HG03520 (cell line): Measurements from ENCODE around the gene CTSF.
"Not testable (repeated sequence)": the region's sequence is repeated elsewhere in the genome, so short reads cannot be mapped to it uniquely, and the experiment has no call there.

ENCODE experiments used
- ATAC-seq: cut with Tn5 transposase; IDR thresholded peaks from one replicate; pipeline ENCODE4 v1.9.1; 2021; ENCODE audit warnings: mild to moderate bottlenecking, moderate library complexity; ENCODE audit not compliant: unreplicated experiment

Gene CTSF

DNA sequence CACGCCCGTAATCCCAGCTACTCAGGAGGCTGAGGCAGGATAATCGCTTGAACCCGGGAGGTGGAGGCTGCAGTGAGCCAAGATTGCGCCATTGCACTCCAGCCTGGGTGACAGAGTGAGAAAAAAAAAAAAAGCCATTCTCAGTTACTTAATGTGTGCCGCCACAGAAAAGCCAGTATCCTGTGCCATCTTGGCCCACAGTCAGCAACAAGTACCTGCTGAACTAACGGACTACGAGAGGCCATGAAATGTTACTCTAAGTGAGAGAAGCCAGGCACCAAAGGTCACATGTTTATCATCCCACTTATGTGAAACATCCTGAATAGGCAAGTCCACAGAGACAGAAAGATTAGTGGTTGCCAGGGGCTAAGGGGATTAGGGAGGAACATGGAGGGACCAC lies 27.8 kb downstream of the CTSF start:
- ATAC-seq: not testable (repeated sequence)

DNA sequence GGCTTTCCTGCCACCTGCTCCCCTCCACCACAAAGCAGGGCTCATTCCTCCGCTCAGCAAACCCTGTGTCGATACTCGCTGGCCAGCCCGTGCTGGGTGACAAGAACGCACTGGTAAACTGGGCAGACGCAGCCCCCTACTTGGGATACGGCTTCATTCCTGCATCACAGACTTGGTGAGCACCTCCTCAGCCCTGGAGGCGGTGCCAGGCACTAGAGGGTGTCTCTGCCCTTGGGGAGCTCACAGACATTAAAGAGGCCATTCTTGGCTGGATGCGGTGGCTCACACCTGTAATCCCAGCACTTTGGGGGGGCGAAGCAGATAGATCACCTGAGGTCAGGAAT lies 28.6 kb downstream of the CTSF start:
- no peak for ATAC-seq

DNA sequence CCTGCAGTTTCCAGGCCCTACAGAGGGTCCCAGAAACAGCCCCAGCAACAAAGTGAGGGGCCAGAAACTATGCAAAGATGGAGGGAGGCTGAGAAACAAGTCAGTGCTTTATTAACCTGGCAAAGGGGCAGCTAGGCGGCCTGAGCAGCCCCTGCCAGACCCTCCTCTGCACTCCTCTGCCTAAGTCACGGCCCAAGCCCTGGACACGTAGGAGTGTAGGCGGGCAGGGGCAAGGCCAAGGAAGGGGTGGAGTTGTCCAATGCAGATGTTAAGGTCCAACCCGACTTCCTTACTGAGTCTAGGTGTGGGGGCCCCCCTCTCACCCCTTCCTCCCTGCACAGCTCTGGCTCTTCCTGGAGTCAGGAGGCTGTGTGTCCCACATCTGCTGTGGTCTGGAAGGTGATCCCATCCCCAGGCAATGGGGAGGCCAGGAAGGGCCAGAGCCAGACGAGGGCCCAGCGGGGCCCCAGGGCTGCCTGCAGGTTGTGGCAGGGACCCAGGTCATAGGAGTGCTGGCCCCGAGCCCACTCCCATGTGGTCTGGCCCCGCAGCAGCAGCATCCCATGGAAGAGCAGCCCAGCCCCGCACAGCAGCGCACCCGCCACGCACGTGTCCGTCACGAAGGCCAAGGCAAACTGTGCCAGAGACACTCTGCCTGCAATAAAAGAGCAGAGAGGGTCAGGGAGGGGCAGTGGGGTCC lies 29.1 kb downstream of the CTSF start:
- no peak for ATAC-seq

DNA sequence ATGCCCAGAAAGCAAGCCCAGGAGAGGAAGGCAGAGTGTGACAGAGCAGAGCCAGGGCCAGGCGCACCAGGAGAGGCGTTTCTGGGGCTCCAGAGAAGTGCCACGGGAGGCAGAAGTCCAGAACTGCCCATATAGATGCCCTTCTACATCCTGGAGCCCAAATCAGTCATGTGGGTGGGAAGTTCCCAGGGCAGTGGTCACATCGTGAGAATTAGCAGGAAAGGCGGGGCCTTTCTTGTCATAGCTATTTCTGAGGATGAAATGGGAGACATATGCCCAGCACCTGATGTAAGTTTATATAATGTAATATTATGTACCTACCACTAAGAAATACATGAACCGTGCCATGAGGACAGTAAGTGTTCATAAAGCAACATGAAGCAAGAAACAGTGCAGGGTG lies 35.6 kb downstream of the CTSF start:
- ATAC-seq: no peak

DNA sequence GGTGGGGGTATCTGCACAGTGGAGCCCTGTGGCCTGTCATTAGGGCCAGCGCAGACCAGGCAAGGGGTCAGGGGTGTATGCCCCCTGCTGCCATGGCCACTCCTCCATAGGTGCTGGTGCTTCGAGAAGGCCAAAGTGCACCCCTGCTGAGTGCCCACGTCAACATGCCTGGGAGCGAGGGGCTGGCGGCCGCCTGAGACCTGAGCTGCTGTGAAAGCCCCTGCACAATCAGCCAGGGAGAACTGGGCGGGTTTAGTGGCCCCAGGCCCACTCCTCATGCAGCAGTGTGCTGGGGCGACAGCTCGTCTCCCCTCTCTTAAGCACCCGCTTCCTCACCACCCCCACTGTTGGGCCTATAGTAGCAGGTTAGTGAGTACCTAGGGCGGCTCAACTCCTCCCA lies 36.6 kb downstream of the CTSF start:
- ATAC-seq: no peak

DNA sequence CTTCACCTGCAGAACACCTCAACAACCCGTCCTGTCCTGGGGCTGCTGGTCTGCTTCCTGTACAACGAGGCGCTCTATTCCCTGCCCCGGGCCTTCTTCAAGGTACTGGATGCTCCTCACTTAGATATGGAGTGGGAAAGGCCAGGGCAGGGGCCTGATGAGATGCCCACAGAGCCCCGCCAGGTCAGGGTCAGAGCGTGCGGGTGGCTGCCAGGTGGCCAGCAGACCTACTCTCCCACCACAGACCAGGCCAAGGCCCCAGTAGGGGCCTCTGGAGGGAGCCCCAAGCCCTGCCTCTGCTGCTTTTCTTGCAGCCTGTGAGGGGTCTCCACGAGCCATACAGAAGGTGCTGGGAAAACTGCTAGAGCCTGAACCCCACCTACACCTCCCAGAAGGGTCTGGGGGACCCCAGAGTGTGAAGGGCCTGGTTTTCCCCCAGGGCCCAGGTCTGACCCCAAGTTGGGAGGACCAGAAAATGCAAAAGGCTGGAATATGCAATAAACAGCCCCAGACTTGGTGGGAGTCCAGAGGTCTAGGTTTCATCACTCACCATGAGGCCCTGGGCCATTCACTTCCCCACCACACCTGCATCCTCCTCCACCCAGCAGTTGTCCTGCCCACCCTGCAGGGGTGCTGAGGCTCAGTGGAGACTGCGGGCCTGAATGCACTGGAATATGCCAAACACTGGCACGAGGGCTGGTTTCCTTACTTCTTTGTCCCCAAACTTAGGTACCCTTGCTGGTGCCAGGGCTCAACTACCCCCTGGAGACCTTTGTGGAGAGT lies 37.3 kb downstream of the CTSF start:
- ATAC-seq: no peak

DNA sequence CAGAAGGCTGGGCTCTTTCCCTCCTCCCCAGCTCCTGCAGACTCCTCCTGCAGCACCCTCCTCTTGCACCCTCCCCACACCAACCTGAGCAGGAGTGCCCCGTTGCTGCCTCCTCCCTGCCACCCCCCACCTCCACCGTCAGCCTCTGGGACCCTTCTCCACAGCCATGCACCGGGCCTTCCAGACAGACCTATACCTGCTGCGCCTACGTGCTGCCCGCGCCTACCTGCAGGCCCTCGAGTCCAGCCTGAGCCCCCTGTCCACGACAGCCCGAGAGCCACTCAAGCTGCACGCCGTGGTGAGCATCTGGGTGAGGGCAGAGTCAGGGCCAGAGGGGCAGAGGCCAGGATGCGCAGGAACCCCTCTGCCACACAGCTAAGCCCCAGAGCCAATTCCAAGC lies 38.8 kb downstream of the CTSF start:
- ATAC-seq: no peak

DNA sequence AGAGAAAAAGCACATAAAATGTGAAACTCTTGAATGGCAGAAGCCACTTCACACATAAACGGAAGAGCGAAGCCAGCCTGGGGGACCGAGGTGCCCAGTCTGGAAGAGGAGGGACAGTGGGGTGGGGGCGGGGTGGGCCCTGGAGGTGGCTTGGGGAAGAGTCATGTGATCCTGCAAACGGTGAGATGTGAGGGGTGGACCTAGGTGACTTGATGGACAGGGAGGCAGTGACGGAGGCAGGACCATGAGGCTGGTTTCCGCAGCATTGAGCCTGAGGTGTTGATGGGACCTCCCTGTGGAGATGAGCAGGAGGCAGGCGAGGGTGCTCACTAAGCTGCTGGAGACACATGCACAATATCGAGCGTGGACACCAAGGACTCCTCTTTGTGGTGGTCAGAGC lies 39.3 kb downstream of the CTSF start:
- no peak for ATAC-seq

DNA sequence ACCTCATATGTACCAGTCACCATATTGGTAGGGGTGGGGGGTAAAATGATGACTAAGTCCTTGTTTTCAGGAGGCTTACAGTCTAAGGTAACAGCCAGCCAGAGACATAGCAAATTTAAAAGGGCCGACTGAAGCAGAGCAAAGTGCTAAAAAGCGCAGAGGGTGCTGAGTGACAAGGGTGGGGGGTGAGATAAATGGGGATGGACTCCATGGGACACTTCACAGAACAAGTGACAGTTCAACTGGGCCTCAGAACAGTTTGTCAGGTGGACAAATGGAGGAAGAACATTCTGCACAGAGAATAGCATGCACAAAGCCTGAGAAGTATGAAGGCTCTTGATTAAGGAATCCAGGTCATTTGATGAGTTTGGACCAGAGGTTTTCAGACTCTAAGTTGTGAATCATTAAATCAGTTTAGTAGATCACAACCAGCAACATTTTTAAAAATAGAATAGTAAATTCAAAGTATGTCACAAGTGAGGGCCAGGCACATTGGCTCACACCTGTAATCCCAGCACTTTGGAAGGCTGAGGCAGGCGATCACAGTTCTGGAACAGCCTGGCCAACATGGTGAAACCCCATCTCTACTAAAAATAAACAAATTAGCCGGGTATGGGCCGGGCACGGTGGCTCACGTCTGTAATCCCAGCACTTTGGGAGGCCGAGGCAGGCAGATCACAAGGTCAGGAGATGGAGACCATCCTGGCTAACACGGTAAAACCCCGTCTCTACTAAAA lies 43.9 kb downstream of the CTSF start:
- ATAC-seq: no peak

DNA sequence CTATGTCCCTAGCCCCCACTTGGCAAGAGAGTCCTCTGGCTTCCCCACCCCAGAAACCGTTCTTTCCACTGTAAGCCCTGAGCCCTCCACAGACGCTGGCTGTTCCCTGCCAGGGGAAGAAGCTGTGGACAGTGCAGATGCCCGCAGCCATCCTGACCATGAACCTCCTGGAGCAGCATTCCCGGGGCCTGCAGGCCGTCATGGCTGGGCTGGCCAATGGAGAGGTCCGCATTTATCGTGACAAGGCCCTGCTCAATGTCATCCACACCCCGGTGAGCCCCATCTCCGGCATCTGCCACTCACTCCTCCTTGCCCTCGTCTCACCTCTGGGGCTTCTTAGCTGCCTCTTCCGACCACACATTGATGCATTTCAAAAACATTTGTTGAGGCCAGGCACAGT lies 44.8 kb downstream of the CTSF start:
- ATAC-seq: no peak
